K562 (cell line): Measurements from ENCODE around the gene HIPK2. TPM values are rescaled to one million over a fixed set of nuclear protein-coding genes. Genes with fewer than 3 reads are reported as not detected.
A peak's percentile ranks its signal among the peaks of the same experiment; 100 is the strongest.

Experiments used
- CBX2 ChIP-seq: fragments of 200-600 bp; sonication (generic); IDR thresholded peaks from one replicate; pipeline ENCODE4 v1.6.1; 2012; ENCODE audit warnings: mild to moderate bottlenecking, low read length, inconsistent platforms; ENCODE audit not compliant: insufficient read depth, poor library complexity, severe bottlenecking
- CXXC5 ChIP-seq: fragments of 250-450 bp; sonication (Bioruptor Pico); IDR thresholded peaks from 2 replicates; pipeline ENCODE4 v1.8.0; 2022; ENCODE audit warnings: inconsistent platforms, mild to moderate bottlenecking, moderate library complexity
- DEAF1 ChIP-seq: fragments of 450-650 bp; formaldehyde crosslinking; IDR thresholded peaks from 2 replicates; pipeline ENCODE4 v1.4.0; 2020; ENCODE audit warnings: mild to moderate bottlenecking, moderate library complexity
- TEAD2 ChIP-seq: fragments of 450-650 bp; IDR thresholded peaks from 2 replicates; pipeline ENCODE4 v1.6.1; 2016; ENCODE audit warnings: missing genetic modification characterization, control low read depth, missing compliant biosample characterization
- ZNF707 ChIP-seq: fragments of 250-450 bp; sonication (Bioruptor Pico); conservative IDR thresholded peaks from 2 replicates; pipeline ENCODE4 v1.8.0; 2022; ENCODE audit warnings: inconsistent platforms, mild to moderate bottlenecking, moderate library complexity
- polyA plus RNA-seq, 8 experiments: library from polyadenylated mRNA; depleted of rRNA in 4 of 8; stranded (reverse) in 5 of 8; unstranded in 3 of 8; fragments of >200 nt; fragmentation: Nextera tagmentation in 2 of 8; fragmentation: Illumina TruSeq in 1 of 8; extraction: Ambion mirVana in 2 of 8; extraction: Trizol in 1 of 8; gene quantifications; 2 replicates each; pipeline versions ENCODE4 v1.2.1 to v1.2.3, GENCODE V29; 2011 to 2014; ENCODE audit warnings: inconsistent platforms in 1 of 8, missing spikeins in 1 of 8
- total RNA-seq, 7 experiments: library from RNA; depleted of rRNA in 6 of 7; stranded (reverse); fragments of >200 nt in 6 of 7; fragmentation: Illumina TruSeq in 2 of 7; extraction: Trizol in 2 of 7; gene quantifications; 2 replicates each; pipeline versions ENCODE4 v1.2.1 to v1.2.3, GENCODE V29; 2011 to 2021; ENCODE audit warnings: low replicate concordance in 1 of 7
- TF ChIP-seq, protein P1 (sequence below): fragments of 450-650 bp; IDR thresholded peaks from 2 replicates; pipeline ENCODE4 v1.6.1; 2016; ENCODE audit warnings: mild to moderate bottlenecking, moderate library complexity

Gene HIPK2
- total and polyA plus RNA-seq, 9 of the 15 experiments (the other 6 are each of a cell fraction or from before 2014, with no cell fraction given), result 0.69 to 19.8 (median 5.1) TPM

- TF ChIP-seq, protein P1, sequence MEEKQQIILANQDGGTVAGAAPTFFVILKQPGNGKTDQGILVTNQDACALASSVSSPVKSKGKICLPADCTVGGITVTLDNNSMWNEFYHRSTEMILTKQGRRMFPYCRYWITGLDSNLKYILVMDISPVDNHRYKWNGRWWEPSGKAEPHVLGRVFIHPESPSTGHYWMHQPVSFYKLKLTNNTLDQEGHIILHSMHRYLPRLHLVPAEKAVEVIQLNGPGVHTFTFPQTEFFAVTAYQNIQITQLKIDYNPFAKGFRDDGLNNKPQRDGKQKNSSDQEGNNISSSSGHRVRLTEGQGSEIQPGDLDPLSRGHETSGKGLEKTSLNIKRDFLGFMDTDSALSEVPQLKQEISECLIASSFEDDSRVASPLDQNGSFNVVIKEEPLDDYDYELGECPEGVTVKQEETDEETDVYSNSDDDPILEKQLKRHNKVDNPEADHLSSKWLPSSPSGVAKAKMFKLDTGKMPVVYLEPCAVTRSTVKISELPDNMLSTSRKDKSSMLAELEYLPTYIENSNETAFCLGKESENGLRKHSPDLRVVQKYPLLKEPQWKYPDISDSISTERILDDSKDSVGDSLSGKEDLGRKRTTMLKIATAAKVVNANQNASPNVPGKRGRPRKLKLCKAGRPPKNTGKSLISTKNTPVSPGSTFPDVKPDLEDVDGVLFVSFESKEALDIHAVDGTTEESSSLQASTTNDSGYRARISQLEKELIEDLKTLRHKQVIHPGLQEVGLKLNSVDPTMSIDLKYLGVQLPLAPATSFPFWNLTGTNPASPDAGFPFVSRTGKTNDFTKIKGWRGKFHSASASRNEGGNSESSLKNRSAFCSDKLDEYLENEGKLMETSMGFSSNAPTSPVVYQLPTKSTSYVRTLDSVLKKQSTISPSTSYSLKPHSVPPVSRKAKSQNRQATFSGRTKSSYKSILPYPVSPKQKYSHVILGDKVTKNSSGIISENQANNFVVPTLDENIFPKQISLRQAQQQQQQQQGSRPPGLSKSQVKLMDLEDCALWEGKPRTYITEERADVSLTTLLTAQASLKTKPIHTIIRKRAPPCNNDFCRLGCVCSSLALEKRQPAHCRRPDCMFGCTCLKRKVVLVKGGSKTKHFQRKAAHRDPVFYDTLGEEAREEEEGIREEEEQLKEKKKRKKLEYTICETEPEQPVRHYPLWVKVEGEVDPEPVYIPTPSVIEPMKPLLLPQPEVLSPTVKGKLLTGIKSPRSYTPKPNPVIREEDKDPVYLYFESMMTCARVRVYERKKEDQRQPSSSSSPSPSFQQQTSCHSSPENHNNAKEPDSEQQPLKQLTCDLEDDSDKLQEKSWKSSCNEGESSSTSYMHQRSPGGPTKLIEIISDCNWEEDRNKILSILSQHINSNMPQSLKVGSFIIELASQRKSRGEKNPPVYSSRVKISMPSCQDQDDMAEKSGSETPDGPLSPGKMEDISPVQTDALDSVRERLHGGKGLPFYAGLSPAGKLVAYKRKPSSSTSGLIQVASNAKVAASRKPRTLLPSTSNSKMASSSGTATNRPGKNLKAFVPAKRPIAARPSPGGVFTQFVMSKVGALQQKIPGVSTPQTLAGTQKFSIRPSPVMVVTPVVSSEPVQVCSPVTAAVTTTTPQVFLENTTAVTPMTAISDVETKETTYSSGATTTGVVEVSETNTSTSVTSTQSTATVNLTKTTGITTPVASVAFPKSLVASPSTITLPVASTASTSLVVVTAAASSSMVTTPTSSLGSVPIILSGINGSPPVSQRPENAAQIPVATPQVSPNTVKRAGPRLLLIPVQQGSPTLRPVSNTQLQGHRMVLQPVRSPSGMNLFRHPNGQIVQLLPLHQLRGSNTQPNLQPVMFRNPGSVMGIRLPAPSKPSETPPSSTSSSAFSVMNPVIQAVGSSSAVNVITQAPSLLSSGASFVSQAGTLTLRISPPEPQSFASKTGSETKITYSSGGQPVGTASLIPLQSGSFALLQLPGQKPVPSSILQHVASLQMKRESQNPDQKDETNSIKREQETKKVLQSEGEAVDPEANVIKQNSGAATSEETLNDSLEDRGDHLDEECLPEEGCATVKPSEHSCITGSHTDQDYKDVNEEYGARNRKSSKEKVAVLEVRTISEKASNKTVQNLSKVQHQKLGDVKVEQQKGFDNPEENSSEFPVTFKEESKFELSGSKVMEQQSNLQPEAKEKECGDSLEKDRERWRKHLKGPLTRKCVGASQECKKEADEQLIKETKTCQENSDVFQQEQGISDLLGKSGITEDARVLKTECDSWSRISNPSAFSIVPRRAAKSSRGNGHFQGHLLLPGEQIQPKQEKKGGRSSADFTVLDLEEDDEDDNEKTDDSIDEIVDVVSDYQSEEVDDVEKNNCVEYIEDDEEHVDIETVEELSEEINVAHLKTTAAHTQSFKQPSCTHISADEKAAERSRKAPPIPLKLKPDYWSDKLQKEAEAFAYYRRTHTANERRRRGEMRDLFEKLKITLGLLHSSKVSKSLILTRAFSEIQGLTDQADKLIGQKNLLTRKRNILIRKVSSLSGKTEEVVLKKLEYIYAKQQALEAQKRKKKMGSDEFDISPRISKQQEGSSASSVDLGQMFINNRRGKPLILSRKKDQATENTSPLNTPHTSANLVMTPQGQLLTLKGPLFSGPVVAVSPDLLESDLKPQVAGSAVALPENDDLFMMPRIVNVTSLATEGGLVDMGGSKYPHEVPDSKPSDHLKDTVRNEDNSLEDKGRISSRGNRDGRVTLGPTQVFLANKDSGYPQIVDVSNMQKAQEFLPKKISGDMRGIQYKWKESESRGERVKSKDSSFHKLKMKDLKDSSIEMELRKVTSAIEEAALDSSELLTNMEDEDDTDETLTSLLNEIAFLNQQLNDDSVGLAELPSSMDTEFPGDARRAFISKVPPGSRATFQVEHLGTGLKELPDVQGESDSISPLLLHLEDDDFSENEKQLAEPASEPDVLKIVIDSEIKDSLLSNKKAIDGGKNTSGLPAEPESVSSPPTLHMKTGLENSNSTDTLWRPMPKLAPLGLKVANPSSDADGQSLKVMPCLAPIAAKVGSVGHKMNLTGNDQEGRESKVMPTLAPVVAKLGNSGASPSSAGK, result no peak
- no peak for TF ChIP-seq CBX2
- TF ChIP-seq DEAF1 (CRISPR knock-in tag), result peak; percentile 62
- TF ChIP-seq TEAD2, result no peak
- TF ChIP-seq ZNF707 (CRISPR knock-in tag), result no peak
- TF ChIP-seq CXXC5 (CRISPR knock-in tag), result no peak
Observed at GRCh38 chr7:139602143-139602722, 175.6 kb downstream of the HIPK2 start (continued).
